ENCODE measurements around the gene SLITRK4.

The SLITRK4 gene

GRCh38 chrX:143661286-143661685, 25.4 kb upstream of the SLITRK4 start:
- no peak for TF ChIP-seq CTCF (conservative IDR thresholded peaks at IDR 0.05; ENCODE audit: low read depth, low read length)
- no peak for DNase-seq (ENCODE audit: low read depth)
- no peak overlapping the region for H3K4me3 ChIP-seq (ENCODE audit: low read depth, low read length)

- DNase-seq (ENCODE audit: low read depth): no peak
- no peak overlapping the region for H3K4me3 ChIP-seq (ENCODE audit: low read depth, low read length)
- TF ChIP-seq CTCF (conservative IDR thresholded peaks at IDR 0.05; ENCODE audit: low read depth, low read length): no peak
These were observed 12.8 kb upstream of the SLITRK4 start for GRCh38 chrX:143648705-143649104.

GRCh38 chrX:143642426-143642825, 6.5 kb upstream of the SLITRK4 start:
- H3K4me3 ChIP-seq (ENCODE audit: low read depth, low read length): no peak overlapping the region
- no peak for TF ChIP-seq CTCF (conservative IDR thresholded peaks at IDR 0.05; ENCODE audit: low read depth, low read length)
- no peak for DNase-seq (ENCODE audit: low read depth)

GRCh38 chrX:143636831-143637230, 930 bp upstream of the SLITRK4 start:
- DNase-seq (ENCODE audit: low read depth): no peak
- H3K4me3 ChIP-seq (ENCODE audit: low read depth, low read length): no peak overlapping the region
- no peak for TF ChIP-seq CTCF (conservative IDR thresholded peaks at IDR 0.05; ENCODE audit: low read depth, low read length)

- no peak for DNase-seq (ENCODE audit: low read depth)
- H3K4me3 ChIP-seq (ENCODE audit: low read depth, low read length): no peak overlapping the region
- no peak for TF ChIP-seq CTCF (conservative IDR thresholded peaks at IDR 0.05; ENCODE audit: low read depth, low read length)
These were observed 1.0 kb downstream of the SLITRK4 start for GRCh38 chrX:143634663-143635455.

- no peak overlapping the region for H3K4me3 ChIP-seq (ENCODE audit: low read depth, low read length)
- no peak for TF ChIP-seq CTCF (conservative IDR thresholded peaks at IDR 0.05; ENCODE audit: low read depth, low read length)
- DNase-seq (ENCODE audit: low read depth): no peak
These were observed 1.6 kb downstream of the SLITRK4 start for GRCh38 chrX:143634309-143634662.
